ENCODE measurements around the gene PTPN13.

PTPN13 gene

DNA sequence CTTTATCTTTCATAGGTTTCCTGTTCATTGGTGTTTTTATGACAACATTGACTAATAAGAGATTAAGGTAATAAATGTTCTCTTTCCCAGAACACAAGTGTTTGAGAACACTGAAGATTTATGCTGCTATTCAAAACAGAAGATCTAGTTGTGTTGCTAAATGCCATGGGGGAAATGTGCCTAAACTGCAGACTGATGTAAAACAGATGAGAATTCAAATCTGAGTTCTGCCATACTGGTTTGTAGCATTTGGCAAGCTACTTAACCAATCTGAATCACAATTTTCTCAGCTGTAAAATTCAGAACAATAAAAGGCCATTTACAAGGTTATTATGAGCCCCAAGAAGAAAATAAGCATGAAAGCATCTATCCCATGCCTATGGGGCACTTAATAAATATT lies 252.8 kb downstream of the PTPN13 start:
- TF ChIP-seq, protein P1, sequence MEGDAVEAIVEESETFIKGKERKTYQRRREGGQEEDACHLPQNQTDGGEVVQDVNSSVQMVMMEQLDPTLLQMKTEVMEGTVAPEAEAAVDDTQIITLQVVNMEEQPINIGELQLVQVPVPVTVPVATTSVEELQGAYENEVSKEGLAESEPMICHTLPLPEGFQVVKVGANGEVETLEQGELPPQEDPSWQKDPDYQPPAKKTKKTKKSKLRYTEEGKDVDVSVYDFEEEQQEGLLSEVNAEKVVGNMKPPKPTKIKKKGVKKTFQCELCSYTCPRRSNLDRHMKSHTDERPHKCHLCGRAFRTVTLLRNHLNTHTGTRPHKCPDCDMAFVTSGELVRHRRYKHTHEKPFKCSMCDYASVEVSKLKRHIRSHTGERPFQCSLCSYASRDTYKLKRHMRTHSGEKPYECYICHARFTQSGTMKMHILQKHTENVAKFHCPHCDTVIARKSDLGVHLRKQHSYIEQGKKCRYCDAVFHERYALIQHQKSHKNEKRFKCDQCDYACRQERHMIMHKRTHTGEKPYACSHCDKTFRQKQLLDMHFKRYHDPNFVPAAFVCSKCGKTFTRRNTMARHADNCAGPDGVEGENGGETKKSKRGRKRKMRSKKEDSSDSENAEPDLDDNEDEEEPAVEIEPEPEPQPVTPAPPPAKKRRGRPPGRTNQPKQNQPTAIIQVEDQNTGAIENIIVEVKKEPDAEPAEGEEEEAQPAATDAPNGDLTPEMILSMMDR (IDR thresholded peaks at IDR 0.05; ENCODE audit: borderline replicate concordance, control extremely low read depth, extremely low read depth, insufficient read depth, missing control alignments): no peak
- no peak for DNase-seq (ENCODE audit: low spot score)
- in situ Hi-C loops (cut with MboI; ENCODE audit: low sequenced_read_pairs, unreplicated experiment): no loop called here

DNA sequence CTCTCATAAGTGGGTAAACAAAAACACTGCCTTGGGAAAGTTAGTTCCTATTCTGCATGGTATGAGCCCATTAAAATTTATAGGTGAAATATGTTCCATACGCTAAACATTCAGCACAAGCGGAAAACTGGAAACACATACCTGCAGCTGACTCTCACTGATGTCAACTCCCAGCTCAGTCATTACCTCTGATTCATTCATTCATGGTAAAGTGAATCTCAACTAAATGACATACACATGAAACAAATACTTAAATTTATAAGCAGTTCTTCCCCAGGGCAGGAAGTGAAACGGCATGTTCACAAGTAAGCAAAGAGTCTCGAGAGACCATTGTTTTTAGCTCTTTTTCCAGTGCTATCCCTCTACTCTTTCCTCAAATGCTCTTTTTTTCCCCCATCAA lies 253.5 kb downstream of the PTPN13 start:
- TF ChIP-seq, protein P1 (IDR thresholded peaks at IDR 0.05; ENCODE audit: borderline replicate concordance, control extremely low read depth, extremely low read depth, insufficient read depth, missing control alignments): no peak
- in situ Hi-C loops (cut with MboI; ENCODE audit: low sequenced_read_pairs, unreplicated experiment): no loop called here
- no peak for DNase-seq (ENCODE audit: low spot score)

DNA sequence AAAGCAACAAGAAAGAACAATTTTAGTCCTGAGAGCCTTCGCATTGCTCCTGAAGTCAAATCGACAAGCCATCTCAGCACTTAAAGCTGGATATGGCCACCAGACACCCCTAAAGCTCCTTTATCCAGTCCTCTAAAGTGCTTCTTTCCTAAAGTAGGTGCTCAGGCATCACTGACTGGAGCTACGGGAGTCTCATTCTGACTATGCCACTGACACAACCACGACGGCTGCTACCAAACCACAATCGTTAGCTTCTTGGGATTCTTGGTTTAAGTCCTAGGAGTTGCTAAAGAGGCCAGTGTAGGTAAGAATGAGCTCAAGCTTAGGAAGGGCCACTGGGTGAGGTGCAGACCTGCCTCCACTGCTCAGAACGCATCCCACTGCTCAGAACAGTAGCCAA lies 254.0 kb downstream of the PTPN13 start:
- DNase-seq (ENCODE audit: low spot score): no peak
- TF ChIP-seq, protein P1 (IDR thresholded peaks at IDR 0.05; ENCODE audit: borderline replicate concordance, control extremely low read depth, extremely low read depth, insufficient read depth, missing control alignments): no peak
- in situ Hi-C loops (cut with MboI; ENCODE audit: low sequenced_read_pairs, unreplicated experiment): no loop called here

DNA sequence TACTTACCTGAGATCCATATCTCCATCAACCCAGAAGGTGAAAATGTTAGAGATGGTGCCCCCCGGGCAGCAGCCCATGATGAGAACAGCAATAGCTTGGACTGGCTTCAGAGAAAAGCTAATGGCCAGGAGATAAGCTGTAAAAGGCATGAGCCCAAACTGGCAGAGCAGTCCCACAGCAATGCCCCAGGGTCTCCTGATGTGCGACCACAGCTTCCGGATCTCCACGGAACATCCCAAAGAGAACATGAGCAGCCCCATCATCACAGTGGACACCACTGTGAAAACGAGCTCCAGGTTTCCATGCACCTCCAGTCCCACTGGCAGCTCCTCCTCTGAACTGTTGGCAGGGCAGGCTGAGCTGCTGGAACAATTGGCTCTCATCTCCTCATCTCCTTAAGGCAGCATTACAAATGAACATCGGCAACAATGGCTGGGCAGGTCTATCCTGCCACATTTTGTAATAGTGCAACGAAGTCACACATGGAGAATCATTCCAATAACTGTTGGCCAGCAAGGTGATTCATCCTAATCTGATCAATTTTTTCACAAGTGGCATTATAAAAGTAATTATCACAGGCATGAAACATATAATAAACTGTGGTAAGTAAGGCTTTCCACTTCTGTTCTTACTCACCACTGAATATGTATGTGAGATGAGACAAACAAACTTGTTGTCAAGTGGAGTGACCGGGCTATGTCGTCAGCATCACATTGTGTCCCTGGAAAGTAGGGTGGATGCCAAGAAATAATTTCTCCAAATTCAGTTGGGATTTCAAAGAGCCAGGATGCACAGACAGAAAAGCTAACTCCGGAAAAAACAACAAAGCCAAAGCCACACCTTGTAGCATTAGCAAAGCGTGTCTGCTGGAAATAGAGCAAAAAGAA lies 254.9 kb downstream of the PTPN13 start, which contains the start of gene SLC10A6:
SLC10A6 (minus strand) TSS at position 653 of the 888 bp plus-strand sequence; CDS start at position 384, 269 bp downstream.
- TF ChIP-seq, protein P1 (IDR thresholded peaks at IDR 0.05; ENCODE audit: borderline replicate concordance, control extremely low read depth, extremely low read depth, insufficient read depth, missing control alignments): no peak
- in situ Hi-C loops (cut with MboI; ENCODE audit: low sequenced_read_pairs, unreplicated experiment): no loop called here
- no peak for DNase-seq (ENCODE audit: low spot score)

DNA sequence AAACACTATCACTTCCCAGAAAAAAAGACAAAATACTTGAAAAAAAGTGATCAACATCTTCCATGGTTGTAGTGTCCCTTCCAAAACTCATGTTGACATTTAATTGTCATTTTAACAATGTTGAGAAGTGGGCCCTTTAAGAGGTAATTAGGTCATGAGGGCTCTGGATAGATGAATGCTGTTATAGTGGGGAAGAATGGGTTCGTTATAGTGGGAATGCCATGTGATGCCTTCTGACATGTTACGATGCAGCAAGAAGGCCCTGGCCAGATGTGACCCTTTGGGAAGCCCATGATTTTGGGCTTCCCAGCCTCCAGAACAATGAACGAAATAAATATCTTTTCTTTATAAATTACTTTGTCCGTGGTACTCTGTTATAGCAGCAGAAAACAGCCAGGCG lies 259.1 kb downstream of the PTPN13 start:
- no peak for DNase-seq (ENCODE audit: low spot score)
- in situ Hi-C loops (cut with MboI; ENCODE audit: low sequenced_read_pairs, unreplicated experiment): no loop called here
- TF ChIP-seq, protein P1 (IDR thresholded peaks at IDR 0.05; ENCODE audit: borderline replicate concordance, control extremely low read depth, extremely low read depth, insufficient read depth, missing control alignments): no peak

DNA sequence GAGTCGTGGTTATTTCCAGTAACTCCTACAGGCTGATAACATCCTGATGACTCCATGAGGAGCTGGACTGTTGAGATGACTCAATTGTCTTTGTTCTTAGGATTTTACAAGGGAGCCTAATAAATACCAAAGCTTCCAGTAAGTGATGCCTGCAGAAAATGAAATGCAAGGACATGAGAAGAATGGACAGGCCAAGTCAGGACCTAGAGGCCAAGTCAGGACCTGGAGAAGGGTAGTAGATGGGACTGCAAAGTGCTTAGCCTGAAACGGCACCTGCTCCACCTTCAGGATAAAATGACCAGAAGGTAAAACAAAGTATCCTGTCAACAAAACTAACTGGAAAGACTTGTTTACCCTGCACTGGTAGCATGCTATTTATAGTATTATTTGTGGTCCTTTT lies 261.5 kb downstream of the PTPN13 start:
- TF ChIP-seq, protein P1 (IDR thresholded peaks at IDR 0.05; ENCODE audit: borderline replicate concordance, control extremely low read depth, extremely low read depth, insufficient read depth, missing control alignments): no peak
- in situ Hi-C loops (cut with MboI; ENCODE audit: low sequenced_read_pairs, unreplicated experiment): no loop called here
- no peak for DNase-seq (ENCODE audit: low spot score)

Measured in GM13976 (cell line).